NOMO-1 treated with dmso at 0.1 percent for 144 hours (cell line): ENCODE measurements around the gene GABRG3.

ENCODE experiments used
- DNase-seq: peaks from one replicate; lab custom pipeline; 2025; ENCODE audit not compliant: unreplicated experiment; lab: John Stamatoyannopoulos, UW

The GABRG3 gene

DNA sequence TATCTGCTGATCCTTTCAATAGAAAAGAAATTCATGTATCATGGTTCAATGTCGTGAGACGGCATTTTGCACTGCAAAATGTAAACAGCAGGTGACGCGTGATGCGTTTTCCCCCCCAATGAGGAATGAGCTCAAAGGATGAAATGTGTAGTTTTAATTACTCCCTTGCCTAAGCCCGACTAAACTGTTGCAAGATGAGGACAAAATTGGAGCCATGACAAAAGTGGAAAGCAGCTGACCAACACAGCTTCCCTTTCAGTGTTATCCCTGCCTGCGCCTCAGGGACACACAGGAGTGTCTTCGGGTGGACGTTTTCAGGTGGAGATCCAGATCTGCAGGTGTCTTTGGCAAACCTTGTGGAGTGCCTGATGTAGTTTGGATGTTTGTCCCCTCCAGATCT lies 92.0 kb downstream of the GABRG3 start:
- DNase-seq, result no peak

DNA sequence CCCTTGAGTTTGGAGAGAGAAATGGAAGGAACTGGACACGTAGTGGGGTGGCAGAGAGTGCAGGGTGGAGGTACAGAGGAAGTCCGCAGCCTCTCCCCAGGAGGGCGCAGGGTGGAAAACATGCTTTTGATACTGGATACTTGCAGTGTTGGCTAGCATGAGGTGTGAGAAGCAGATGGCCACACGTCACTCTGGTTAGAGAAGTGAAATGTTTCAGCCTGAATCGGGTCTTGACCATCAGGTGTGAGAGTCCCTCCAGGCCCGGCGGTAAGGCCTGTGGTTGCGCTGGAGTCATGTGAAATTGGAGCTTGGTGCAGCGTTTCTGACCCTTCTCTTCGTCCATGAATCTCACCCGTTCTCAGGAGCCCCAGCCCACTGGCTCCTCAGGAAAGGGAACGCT lies 93.1 kb downstream of the GABRG3 start:
- no peak for DNase-seq

DNA sequence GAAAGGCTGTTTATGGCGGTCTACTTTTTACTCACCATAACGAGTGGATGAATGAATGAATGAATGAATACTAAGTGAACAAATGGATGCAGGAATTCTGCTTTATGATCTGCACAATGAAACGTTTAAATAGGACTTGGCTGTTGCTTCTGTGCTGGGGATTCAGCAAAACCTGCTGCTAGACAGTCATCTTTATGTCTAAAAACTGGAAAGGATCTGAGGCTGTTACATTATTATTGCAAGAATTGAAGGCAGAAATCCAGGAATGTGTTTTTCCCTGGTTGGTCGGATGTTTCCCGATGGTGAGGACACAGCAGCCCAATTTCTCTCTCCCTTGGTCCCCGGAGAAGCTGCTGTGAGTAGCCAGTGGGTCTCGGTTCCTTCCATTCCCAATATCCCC lies 94.2 kb downstream of the GABRG3 start:
- no peak for DNase-seq

DNA sequence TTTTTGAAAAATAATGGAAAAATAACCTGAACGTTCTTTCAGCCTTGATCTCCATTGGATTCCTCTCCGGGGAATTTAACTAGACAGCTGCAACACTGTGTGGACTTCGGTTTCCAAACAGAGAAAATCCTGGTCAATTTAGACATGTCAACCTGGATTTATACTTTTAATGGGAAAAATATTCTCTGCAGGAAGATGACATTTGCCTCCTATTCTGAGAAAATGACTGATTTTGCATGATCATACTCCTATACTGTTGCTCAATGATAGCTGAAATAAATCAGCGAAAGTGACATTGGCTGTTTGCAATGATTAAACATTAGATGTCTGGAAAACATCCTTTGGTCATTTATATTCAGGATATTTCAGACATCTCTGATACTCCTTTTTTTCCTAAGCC lies 94.8 kb downstream of the GABRG3 start:
- no peak for DNase-seq

DNA sequence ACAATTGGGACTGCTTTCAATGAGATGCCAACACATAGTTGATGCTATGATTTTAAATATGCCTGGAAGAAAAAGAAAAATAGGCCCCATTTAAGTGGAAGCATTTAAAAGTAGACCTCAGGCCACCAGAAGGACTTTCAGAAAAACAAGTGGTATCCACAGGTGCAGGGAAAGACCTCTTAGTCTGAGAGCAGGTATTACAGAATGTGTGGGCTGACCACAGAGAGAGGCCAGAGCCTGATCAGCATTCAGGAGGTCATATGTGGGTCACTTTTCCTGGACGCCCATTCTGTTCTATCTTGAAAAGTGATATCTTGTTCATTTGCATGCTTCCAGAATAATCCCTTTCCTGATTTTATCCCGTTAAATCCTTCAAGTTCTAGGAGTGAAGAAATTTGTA lies 95.5 kb downstream of the GABRG3 start:
- DNase-seq, result no peak

DNA sequence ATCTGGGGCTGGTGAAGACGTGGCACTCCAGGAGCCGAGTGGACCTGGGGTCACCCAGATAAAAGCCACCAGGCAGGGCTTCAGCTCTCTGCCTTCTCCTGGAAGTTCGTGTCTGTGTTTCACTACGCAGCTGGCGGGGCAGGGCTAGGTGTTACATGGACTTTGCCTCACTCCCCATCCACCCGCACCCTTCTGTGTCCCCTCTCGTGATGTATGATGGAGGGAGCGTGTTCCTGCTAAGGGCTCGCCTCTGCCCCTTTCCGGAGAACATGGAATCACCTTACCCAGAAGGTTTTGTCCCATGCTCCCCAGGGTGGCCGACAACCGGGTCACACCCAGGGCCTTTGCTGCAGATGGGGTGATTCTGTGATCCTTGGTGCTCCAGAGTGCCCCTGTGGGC lies 96.2 kb downstream of the GABRG3 start:
- DNase-seq, result no peak

DNA sequence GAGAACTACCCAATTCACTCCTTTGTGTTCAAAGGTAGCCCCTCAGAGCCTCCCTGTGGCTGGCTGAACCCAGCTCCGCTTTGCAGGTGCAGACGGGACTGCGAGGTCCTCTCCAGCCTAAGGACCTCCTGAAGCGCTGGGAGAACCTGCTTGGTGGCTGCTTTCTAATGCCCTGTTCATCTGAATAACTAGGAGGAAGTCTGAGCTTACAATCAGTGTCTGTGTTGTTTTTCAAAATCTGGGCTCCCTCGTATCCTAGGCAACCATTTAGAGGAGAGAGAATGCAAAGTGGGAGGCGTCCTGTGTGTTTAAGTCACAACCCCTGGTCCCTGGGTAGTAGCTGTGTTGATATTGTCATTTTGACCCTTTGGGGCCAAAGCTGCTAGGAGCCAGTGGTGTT lies 99.9 kb downstream of the GABRG3 start:
- DNase-seq, result no peak

DNA sequence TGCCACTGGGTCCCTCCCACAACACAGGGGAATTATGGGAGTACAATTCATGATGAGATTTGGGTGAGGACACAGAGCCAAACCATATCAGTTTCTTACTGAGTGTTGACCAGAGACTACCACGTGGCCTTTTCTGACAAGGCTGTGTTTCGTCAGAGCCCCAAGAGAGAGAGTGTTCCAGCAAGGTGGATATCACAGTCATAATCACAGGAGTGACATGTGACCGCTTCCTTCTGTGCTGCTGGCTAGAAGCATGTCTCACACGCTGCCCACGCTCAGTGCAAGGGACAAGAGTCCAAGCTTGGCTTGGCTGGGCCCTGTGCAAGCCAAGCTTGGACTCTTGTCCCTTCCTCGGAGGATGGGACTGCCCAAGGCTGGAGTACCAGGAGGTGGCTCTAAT lies 103.2 kb downstream of the GABRG3 start:
- DNase-seq, result no peak

DNA sequence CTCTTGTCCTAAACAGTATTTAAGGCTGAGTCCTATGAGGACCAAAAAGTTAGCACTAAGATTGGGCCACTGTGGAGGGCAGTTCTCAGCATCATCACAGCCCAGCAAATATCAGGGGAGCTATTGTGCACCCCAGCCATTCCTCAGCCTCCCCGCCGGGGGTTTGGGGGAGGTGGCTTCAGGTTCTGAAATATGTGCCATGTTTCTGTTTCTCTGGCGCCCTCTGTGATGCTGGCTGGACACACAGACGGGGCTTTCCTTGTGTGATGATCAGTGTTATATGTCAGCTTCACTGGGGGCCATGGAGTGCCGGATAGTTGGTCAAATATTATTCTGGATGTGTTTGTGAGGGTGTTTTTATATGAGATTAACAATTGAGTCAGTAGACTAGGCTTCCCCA lies 106.8 kb downstream of the GABRG3 start:
- no peak for DNase-seq

DNA sequence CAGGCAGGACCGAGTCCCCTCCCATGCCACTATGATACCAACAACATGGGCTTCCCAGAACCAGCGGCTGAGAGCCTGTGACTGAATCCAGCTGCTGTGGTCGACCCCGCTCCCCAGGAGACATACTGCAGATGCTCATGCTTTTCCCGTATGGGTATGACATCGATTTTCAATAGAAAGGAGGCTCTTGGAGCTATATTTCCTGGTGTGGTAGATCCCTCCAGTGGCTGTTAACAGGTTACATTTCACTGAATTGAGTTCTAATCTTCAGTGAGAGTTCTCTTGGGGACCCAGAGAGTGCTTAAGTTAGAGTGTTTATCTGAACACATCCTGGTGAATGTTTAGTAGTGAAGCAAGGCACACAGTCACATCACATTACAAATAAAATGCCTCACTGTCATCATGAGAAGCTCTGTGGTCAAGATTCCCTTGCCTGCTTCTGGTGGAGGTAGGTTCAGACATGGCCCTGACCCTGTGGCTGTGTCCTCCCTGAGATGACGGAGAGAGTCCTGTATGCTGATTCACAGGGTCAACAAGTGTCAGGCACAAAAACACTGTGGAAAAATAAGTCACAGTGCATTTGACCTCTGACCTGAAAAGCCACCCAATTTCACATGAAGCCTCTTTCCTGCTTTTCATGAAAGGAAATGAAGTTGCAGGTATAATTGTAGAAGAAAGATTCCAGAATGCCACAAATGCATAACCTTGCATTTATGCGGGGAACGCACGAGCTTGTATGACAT lies 110.9 kb downstream of the GABRG3 start:
- no peak for DNase-seq

DNA sequence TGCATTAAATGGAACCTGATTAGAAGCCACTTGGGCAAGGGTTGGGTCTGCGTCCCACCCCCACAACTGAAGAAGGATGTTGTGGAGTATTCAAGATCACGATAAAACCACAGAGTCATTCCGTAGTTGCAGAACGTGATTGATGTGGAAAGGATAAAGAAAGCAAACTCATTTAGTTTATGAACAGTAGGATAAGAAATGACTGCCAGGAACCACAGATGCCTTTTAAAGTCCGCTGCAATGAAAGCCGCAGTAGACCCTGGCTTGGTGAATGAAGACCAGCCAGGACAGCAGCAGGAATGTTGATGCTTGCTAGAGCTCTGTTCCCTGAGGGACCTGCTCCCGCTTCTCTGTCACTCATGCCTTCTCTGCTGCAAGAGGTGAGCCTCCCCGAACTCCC lies 111.5 kb downstream of the GABRG3 start:
- no peak for DNase-seq

DNA sequence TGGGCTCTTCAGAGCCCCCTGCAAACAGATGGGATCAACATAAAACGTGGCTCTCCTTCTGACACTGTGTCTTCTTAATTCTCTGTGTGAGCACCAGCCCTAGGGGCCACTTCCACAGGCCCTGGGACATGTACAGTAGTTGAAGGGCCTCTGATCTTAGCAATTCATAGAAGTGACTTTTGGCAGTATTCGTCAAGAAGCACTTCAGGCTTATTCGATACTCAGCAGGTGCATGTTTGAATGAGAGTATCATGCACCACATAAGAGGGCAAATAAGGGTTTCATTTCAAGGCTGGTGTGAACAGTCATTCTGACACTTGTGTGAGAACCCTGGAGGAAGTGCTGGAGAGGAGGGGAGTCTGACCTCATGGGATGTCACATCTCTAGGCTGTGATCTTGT lies 113.9 kb downstream of the GABRG3 start:
- no peak for DNase-seq

DNA sequence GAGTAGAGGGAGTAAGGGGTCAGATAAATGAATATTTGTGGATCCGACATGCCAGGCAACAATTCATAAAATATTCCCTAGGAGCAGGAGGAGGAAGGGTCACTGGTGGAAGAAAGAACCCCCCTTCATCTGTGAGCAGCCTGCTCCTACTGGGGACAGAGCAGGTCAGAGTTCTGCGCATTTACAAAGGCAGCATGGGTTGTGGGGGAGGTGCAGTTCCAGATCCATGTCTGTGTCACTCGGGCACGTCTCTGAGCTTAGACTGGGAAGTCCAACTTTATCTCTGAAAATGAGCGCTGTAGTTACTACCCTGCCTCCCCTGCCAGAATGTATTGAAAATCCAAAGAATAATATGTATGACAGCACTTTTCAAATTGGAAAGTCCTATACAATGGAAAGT lies 115.2 kb downstream of the GABRG3 start:
- DNase-seq, result no peak

DNA sequence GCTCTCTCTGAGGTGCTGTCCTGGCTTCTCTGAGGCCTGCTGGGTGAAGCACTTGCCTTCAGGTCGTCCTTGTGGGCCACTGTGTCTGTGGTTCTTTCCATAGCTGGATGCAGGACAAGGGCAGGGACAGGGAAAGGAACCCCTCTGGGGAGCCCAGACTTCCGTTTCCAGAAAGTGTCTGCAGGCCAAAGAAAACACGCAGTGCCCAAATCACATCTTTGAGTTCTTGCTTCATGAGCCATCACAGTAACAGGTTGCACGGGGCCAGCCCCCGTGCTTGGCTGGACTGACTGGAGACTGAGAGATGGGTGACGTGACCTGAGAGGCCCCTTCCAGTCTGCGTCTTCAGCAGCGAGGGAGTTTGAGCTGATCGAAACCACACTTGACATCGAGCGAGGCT lies 115.8 kb downstream of the GABRG3 start:
- DNase-seq, result no peak

DNA sequence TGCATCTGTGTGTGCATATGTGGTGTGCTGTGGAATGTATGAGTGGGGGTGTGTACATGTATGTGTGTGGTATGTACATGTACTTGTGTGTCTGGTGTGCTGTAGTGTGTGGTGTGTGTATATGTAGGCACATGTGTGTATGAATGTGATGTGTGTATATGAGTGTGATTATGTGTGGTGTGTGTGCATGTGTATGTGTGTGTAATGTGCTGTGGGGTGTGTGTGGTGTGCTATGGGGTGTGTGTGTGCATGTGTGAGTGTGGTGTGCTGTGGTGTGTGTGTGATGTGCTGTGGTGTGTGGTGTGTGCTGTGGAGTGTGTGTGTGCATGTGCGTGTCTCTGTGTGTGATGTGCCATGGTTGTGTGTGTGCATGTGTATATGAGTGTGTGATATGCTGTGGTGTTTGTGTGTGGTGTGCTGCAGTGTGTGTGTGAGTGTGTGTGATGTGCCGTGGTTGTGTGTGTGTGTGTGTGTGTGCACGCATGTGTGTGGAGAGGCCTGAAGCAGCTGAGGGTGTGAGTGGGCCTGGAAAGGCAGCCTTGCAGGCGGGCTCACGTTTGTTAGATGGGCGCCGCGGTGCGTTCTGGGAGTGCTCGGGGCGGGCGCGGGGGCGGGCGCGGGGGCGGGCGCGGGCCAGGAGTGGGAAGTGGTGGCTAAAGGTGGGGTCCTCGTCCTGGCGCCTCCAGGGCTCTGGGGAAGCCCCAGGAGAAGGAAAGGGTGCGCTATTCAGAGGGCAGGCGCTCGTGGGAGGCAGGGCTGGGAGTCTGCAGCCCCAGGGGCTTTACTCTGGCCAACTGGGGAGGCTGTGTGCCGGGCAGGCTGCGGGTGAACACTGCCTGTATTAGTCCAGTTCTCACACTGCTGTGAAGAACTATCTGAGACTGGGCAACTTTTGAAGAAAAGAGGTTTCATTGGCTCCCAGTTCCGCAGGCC lies 116.9 kb downstream of the GABRG3 start:
- DNase-seq, result no peak

DNA sequence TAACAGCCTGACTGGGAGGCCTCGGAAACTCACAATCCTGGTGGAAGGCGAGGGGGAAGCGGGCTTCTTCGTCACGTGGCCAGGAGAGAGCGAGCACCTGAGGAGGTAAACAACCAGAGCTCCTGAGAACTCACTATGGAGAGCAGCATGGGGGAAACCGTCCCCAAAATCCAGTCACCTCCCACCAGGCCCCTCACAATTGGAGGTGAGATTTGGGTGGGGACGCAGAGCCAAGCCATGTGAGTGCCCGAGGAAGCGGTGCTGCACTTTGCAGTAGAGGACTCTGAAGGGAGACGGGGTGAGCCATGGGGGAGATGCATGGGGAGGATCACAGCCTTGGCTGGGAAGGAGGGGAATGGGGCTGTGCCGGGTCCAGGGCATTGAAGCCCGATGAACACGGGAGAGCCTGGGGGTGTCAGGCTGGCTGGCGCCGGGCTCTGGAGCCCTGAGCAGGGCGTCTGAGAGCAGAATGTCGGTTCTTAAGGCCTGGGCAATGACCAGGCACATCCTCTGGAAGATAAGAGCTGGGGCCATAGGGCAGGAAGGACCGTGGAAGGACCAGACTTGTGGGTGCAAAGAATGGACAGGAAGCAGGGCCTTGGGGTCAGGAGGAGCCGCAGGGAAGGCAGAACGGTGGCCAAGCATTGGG lies 117.7 kb downstream of the GABRG3 start:
- no peak for DNase-seq

DNA sequence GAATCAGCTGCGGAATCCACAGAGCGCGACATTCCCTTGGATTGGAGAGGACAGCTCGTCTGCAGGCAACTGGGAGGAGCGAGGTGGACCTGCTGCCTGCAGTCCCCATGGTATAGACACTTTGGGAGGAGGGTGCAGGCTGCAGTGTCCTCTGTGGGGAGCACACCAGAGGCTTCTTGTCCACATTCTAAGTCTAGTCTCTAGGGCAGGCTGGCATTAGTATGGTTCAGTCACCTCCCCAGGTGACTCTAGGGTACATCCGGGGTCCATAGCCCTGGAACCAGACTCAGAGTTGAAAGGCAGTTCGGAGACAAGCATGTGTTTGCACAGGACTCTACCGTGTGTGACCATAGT lies 118.2 kb downstream of the GABRG3 start:
- DNase-seq, result no peak

DNA sequence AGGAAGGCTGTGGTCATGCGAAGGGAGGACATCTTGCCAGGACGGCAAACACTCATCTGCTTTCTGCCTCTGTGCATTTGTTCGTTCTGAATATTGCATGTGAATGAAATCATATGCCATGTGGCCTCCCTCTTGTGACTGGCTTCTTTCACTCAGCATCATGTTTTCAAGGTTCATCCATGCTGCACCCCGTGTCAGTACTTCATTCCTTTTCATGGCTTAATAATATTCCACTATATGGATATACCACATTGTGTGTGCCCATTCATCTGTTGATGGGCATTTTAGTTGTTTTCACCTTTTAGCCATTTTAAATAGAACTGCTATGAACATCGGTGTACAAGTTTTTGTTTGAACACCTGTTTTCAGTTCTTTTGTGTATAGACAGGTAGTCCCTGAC lies 118.7 kb downstream of the GABRG3 start:
- DNase-seq, result no peak

DNA sequence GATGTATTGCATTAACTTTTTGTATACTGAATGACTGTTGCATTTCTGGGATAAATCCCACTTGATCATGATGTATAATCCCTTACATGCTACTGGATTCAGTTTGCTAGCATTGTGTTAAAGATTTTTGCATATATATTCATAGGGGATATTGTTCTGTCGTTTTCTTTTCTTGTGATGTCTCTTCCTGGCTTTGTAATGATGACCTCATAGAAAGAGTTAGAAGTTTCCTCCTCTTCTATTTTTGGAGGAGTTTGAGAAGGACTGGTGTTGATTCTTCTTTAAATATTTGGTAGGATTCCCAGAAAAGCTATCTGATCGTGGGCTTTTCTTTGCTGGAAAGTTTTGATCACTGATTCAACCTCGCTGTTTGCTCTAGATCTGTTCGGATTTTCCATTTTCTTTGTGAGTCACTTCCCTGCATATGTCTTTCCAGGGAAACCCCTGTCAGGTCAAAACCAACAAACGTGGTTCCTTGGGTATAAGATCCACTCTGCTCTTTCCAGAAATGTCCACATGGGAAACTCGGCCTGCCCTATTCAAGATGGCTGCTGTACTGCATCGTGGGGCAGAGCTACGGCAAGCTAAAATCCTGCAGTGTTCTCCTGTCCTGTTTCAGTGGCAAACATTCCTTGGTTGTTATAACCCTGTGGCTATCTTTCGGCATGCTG lies 120.4 kb downstream of the GABRG3 start:
- no peak for DNase-seq

DNA sequence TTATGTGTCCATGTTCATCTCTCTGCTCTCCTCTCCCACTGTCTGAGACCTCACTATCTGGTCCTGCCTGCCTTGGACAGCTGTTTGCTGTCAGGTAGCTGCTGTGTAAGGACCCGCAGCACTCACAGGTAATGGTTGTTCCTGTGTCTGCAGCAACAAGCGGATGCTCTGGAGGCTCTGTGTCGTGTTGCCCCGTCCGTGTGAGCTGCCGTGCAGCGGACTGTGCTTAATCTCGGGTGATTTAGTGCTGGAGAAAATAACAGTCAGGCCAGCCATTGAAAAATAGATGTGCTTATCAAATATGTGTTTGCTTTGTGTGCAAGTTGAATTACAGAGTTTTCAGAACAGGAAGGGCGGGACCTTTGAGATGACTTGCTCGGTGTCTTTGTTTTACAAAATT lies 121.4 kb downstream of the GABRG3 start:
- no peak for DNase-seq

DNA sequence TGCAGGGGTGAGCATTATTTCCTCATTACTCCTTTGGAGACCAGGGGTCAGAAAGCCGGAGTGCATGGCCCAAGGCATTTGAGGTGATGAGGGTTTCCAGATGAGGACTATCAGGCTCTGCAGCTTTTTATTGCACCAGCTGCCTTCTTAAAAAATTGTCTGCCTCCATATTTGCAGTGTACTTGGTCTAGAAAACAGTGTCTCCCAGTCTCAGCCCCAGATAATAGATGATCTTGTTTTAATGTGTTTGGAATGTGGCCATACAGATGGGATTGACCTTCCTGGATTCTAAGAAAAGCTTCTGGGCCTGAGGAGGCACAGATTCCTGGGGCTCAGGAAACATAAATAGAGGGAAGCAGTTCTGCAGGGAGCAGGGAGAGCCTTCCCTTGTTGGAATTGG lies 123.3 kb downstream of the GABRG3 start:
- DNase-seq, result no peak
